GM18498 (cell line): ENCODE data around the gene ZFYVE28.

ENCODE experiments used
- ATAC-seq: cut with Tn5 transposase; IDR thresholded peaks from one replicate; pipeline ENCODE4 v1.9.1; 2021; ENCODE audit warnings: mild to moderate bottlenecking, moderate library complexity; ENCODE audit not compliant: unreplicated experiment

ZFYVE28 gene

DNA sequence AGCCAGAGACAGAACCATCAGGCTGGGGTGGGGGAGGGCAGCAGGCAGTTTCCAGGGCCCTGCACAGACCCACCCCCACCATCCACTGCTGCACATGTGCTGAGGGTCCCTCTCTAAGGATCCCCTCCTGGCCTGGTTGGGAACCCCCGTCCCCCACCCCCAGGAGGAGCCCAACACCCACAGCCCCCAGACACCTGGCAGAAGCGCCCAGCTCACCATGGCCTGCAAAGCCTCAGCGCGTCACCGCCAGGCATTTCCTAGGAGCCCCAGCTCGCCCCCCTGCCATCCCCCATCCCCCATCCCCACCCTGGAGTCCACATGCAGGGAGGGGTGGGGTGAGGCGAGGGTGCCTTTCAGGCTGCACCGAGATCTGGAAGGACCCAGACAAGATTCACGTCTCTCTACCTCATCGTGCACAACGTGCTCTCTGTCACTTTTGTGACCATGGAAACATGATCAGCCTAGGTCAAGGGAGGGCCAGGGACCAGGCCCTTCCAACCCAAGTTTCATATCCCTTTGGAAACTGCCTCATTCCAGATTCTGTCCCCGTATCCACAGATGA is 165.8 kb downstream of the ZFYVE28 start:
- ATAC-seq, result no peak

DNA sequence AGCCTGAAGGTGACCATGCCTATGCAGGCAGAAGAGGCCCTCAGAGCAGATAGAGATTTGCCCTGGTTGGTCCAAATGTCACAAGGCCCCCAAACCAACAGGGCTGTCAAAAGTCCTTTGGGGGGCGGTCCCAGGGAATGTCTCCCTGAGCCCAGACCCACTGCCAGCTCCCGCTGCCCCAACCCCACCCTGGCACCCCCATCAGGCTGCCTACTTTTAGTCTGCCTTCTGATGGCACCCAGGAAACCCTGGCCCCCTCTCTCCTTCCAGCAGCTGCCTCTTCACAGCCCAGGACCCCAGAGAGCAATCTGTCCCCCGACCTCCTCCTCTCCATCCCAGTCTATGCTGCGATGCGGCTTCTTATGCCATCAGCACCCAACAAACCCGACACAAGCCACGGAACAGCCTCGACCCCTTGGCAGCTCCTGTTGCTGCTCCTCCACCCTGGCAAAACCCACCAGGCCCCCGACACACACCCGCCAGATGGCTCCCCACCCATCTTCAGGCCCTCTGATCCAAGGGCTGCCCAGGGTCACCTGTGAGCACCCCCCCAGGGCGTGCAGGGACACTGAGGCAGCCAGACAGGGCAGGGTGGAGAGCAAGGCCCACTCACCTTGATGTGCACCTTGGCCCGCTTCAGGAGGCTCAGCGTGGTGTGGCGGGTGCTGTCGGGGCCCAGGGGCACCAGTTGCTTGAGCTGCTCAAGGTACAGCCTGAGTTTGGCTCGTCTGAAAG is 166.5 kb downstream of the ZFYVE28 start:
- ATAC-seq, result no peak

DNA sequence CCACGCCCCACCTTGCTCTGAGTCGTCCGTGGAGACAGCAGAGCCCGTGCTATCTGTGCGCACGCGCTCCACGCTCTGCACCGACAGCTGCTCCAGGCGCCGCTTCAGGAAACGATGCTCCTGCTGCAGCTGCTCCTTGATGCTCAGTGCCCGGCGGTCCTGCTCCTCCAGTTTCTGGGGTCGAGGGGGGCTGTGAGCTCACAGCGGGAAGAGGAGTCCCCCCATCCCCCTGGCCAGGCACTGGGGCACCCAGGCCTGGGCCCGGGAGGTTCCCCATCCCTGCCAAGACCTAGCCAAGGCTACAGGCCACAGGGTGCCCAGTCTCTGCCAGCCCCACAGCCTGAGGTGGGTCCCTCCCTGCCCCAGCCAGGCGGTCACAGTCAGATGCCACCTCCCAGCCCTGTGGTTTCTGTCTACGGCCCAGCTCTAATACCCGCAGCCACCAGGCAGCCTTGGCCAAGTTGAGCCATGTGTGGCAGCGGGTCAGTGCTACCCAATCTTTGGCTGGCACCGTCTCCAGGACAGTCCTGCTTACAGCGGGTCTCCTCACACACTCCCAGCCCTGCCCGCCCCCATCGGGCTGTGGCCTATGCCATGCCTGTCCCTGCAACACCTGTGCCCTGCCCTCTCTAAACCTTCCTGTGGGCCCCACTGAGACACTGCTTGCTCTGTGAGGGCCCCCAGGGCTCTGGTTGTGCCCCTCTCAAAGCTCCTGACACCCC is 167.2 kb downstream of the ZFYVE28 start:
- ATAC-seq, result no peak

DNA sequence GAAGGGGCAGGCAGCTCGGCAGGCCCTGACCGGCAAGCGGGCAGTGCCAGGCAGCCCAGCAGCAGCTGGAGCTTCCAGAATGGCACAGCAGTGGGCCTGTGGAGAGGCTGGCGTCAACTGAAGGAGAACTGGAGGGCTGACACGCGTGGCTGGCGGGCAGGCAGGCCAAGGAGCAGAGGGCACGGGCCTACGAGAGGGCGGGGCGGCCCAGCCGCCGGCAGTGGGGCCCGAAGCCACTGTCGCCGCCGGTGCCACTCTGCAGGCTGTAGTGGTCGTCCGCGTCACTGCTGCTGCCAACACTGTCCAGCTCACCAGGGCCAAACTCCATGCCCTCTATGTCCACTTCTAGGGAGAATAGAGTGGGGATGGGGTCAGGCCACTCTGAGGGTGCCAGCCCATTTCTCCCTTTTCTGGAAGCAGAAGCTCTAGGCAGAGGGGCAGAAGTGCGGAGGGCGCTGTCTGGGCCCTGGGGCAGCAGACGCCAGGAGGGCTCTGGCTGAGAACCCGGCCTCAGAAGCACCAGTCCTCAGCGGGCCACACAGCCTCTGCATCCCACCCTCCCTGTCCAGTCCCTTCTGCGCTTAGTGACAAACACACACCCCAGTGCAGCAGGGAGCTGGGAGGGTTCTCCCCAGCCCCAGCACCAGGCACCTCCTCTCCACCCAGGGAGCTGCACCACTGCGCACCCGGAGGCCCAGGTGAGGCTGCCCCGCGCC is 167.9 kb downstream of the ZFYVE28 start:
- ATAC-seq, result no peak

DNA sequence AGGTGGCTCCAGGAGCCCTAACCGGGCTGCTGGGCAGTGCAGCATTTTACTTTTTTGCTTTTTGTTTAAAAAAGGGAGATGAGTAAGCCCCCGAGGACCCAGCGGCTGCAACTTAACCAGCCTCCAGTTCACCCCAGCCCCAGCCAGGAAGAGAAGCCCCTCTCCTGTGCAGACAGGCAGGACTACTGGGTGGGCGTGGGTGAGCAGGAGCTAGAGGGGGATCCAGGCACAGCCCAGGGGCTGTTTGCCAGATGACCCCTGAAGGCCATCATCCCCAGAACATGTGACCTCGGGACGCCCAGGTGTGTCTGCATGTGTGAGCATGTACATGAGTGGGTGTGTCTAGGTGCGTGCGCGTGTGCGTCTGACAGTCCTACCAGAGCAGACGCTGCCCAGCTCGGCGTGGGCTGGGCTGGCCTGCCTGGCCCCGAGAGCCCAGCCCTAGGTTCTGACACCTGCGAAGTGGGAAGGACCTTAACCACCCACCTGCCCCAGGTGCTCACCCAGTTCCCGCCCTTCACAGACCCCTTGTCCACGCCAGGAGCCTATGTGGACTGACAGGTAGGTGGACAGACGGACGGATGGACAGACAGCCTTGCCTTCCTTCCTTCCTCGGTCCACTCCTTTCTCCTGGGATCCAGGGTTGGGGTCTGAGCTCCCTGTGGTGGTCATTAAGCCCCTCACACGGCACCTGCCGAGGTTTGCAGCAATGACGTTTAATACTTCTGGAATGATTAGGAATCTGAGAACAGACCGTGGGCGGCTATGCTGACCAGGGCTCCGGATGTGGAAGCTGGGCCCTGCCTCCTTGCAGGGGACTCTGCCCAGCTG is 168.7 kb downstream of the ZFYVE28 start:
- ATAC-seq, result no peak

DNA sequence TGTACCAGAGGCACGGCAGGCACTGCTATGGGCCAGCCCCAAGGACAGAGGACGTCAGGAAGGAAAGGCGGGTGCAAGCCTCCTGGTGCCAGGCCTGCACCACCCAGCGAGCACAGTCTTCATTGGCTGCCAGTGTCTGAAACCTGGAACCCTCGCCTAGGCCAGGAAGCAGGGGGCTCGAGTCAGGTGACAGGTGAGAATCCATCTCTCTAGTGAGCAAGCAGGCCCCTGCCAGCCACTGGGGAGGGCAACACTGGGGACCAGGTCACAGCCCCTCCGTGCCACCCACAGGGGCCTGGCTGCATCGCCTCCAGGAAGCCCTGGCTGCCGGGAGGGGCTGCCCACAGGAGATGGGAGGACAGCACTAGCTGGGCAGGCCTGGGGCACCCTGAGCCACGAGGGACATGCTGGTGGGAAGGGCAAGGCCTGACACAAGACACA is 169.6 kb downstream of the ZFYVE28 start:
- no peak for ATAC-seq

DNA sequence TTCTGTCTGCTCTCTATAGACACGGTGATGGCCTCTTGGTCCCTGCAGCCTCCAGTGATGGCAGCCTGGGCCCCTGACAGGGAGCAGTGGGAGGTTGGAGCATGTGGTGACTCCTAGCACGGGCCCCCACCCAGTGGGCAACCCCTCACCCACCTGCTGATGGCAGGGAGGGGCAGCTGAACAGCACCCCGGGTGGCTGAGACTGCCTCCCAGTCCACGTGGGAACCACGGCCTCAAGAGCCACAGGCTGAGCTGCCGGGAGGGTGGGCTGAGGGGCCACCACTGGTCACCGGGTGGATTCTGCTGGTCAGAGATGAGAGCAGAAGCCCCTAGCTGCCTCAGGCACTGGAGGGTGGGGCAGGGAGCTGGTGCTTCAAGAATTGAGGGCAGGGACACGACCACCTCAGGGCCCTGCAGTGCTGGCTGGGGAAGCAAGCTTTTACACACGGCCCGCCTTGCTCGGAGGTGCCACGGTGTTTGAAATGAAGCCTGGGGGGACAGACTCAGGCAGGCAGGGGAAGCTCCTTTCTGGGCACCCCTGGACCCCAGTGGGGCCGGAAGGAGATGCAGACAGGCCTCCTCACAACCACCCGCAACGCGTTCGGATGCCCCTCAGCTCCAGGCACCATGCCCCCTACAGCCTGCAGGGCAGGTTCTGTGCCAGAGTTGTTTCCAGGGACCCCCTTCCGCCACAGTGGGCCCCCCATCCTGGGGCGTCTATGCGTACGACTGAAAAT is 170.2 kb downstream of the ZFYVE28 start:
- ATAC-seq, result no peak

DNA sequence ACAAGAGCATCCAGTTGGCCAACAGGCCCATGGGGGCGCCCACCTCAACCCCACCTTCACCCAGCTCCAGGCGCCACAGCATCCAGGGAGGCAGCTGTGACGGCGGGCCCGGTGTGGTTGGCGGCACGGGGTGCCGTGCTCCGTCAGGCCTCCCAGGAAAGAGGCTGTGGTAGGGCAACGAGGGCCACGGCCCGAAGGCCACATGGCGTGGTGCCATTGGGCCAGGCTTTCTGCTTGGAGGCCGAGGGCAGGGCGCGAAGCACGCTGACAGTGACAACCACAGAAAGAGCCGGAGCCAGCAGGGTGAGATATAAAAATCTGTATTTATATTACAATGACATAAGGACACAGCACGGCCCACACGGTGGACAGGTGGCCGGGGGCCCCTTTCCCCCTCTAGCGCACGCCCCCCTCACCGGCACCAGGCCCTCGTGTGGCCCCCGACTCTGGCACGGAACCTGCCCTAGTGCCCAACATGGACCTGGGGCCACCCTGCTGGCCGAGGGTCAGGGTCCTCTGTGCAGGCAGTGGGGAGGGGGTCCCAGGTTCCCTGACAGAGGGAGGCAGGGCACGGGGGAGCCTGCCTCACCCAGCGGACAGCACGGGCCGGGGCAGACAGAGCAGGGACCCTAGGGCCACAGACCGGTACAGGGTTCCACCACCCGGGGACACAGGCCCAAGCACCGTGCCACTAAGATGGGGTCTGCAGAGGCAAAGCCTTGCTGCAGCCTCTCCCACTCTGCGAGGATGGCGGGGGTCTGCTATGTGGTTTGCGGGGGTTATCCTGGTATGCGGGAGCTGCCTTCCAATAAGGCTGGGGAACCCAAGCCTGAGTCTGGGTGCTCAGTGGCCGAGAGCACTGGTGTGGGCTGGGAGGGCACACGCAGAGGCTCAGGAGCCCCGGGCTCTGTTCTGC is 171.1 kb downstream of the ZFYVE28 start:
- no peak for ATAC-seq

DNA sequence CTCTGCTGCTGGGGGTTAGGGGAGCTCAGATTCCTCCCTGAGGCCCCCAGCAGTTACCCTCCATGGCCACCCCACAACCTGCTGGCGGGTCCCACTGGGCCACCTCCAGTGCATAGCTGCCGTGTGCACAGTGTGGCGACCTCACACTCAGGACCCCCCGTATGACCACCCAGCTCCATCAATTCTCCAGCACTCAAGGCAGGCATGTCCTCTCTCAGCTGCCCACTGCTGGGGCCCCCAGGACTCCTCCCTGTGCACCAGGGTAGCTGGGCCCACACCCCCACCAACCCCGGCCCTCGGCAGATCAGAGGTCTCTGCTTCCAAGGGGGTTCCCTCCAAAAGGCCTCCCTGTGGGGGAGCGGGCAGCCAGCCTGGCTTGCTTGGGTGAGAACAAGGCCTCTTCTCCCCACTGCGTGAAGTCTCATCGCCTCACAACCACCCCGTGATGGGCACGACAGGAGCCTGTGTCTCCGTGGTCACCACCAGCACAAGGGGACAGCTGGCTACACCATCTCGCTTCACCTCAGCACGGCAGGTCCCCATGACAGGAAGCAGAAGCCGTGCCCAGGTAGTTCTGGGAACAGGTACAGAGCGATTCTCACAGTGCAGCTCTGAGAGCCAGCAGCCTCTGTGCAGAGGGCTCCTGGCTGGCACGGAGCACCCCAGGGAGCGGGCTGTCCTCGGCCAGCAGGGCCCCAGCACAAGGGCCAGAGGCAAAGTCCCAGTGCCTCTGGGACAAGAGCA is 171.9 kb downstream of the ZFYVE28 start:
- ATAC-seq, result no peak

DNA sequence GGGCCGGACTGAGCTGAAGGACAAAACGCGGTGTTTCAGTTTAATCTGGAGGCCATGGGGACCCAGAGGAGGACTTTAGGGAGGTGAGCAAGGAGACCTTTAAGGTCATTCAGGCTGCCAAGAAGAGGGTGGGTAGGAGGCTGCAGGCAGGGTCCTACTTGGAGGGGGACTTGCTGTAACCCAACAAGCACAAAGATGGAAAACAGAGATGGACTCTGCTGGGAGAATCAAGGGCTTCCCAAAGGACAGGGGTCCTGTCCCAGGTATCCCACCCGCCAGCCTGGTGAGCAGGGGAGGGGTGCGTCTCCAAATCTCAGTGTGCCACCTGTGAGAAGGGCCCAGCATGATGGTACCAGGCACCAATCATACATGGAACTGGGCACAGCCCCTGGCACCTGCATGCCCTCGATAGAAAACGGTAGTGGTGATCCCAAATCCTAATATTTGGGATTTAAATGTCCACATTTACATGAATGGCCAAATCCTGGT is 172.6 kb downstream of the ZFYVE28 start:
- no peak for ATAC-seq

DNA sequence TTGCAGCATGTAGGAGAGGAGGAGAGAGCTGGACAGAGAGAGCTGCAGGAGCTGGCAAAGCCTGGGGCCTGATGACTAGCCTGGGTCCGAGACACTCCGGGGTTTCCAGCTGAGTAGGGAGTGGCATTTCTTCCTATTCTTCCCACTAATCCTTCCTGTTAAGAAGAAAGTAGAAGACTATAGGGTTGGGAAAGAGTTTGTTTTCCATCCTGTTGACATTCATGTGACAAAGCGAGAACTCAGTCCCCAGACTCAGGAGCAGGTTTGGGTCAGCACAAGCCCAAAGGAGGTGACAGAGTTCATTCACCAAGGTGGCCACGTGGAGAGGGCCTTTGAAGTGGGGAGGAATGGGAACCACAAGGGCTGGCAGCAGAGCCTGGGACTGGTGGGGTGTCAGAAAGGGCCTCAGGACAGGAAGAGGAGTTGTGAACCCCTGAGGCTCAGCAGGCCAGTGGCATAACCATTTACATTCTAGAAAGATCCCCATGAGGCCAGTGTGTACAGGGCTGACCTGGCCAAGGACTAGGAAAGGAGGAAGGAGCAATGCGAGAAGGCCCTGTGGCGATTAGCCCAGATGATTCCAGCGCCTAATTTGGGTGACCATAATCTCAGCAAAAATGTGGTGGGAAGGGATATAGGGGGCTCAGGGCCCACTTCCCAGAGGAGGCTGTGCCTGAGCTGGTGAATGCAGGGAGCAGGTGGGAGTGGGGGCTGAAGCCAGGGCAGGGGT is 173.2 kb downstream of the ZFYVE28 start:
- ATAC-seq, result no peak

DNA sequence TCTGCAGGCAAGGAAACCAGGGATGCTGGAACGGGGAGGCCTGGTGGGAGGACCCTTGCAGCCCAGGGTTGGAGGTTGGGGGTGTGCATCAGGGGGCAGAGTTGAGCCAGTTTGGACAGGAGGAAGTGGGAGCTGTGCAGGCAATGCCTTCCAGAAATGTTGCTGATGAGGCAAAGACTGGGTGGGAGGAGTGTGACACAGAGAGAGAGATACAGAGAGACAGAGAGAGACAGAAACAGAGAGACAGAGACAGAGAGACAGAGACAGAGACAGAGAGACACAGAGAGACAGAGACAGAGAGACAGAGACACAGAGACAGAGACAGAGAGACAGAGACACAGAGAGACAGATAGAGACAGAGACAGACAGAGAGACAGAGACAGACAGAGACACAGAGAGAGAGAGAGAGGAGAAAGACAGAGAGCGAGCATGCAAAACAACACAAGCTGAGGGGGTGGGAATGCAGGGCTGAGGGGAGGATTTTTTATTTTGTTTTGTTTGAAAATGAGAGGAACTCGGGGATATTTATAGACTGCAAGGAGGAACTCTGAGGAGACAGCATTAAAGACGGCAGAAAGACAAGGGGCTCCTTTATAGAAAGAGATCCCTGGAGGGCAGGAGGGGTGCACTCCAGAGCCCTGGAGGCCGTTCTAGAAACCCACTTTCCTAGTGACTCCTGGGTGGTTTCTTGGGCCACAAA is 174.6 kb downstream of the ZFYVE28 start:
- no peak for ATAC-seq

DNA sequence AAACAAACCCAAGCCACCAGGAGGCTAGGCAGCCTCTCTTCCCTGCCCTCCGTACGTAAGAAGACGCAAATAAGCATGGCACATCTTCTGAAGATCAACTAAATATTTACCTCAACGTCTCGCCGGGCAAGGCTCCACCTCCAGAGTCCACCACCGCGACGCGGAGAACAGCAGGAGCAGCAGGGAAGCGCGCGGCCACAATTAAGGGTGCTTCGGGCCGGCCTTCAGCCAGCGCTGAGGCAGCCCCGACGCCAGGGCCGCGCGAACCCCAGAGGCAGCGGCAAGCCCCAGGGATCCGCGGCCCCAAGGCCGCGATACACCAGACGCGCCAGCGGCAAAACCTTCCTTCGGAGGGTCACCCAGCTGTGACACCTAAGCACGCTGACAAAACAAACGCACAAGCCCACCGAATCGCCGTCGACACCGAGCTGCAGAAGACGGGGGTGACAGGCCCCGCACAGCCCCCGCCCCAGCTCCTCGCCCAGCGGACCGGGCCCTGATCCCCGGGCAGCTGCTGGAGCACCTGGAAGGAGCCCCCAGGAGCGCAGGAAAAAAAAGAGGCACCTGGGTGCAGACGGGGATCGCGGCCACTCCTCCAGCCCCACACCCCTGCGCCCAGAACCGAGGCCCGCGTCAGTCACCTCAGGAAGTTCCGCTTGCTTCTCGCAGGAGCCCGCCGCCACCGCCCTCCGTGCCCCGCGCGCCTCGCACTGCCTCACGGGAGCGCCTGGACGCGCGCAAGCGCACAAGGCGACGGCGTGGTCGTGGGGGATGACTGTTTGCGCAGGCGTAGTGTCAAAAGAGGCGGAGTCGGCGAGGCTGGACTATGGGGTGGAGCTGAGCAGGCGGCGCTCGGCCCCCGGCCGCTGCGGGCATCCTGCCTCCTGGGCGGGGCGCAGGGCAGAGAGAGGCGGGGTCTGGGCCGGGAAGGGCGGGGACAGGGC is 176.8 kb downstream of the ZFYVE28 start, which contains the start of the genes HAUS3 and POLN:
Gene HAUS3 (minus strand): TSS at position 712 of the 944 bp plus-strand sequence. CDS start 1,175 bp downstream, outside the sequence.
Gene POLN (minus strand): TSS at position 712 of the 944 bp plus-strand sequence. CDS start 12,890 bp downstream, outside the sequence.
- peak; percentile 90 for ATAC-seq

DNA sequence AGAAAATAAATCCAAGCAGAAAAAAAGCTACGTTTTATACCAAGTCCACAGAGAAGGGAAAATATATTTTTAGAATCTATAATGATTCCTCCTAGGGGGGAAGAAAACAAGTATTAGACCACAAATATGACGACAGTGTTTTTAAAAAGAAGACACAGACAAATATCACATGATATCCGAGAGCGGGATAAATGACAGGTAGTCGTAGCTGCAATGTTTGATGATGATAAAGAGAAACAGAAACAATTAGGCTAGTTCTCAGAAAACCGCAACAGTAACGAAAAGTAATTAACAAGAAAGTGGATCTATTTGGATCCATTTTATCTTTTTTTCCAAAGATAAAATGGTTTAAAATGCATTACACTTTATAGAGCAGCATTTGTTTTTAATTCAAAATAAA is 177.4 kb downstream of the ZFYVE28 start:
- no peak for ATAC-seq

DNA sequence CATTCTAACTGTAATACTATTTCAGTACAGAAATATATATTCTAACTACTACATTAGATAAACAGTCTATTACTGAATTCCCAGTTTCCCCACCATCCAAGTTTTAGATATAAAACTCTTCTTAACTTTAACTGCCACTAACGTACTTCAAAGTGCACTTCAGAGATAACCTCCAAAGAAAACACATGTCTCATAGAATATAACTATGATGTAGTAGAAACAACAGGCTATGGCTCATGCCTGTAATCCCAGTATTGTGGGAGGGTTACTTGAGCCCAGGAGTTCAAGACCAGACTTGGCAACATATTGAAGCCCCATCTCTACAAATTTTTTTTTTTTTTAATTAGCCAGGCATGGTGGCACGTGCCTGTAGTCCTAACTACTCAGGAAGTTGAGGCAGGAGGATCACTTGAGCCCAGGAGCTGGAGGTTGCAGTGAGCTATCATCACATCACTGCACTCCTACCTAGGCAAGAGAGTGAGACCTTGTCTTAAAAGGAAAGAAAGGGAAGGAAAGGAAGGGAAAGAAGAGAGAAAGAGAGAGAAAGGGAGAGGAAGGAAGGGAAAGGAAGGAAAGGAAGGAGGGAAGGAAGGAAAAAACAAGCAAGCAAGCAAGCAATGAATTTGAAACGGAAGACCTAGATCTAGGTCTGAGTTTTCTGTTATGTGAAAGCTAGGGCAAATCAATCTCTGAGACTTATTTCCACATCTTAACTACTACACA is 181.3 kb downstream of the ZFYVE28 start:
- no peak for ATAC-seq
